Karpas-422 (cell line): Measurements from ENCODE around the gene LOX. TPM values are rescaled to one million over a fixed set of nuclear protein-coding genes. Genes with fewer than 3 reads are reported as not detected.

Experiments used
- DNase-seq: peaks from one replicate; pipeline ENCODE4 v3.0.0-alpha.2; 2015
- H2AFZ ChIP-seq: fragments of 200-600 bp; sonication (generic); 2 replicates; pipeline ENCODE4 v1.6.1; 2014; ENCODE audit warnings: antibody characterized with exemption, low read length, mixed read lengths
- H3K27ac ChIP-seq: fragments of 200-600 bp; sonication (generic); 2 replicates; pipeline ENCODE4 v1.5.1; 2014; ENCODE audit warnings: mild to moderate bottlenecking, low read length, moderate library complexity
- H3K27me3 ChIP-seq: fragments of 200-600 bp; sonication (generic); 2 replicates; pipeline ENCODE4 v1.6.1; 2014; ENCODE audit warnings: low read length, mixed read lengths
- H3K36me3 ChIP-seq: fragments of 200-600 bp; sonication (generic); 2 replicates; pipeline ENCODE4 v1.6.1; 2014; ENCODE audit warnings: low read length, mixed read lengths; ENCODE audit not compliant: insufficient read depth
- H3K4me1 ChIP-seq: fragments of 200-600 bp; sonication (generic); 2 replicates; pipeline ENCODE4 v1.6.1; 2014; ENCODE audit warnings: mild to moderate bottlenecking, low read length, mixed read lengths
- H3K4me2 ChIP-seq: fragments of 200-600 bp; sonication (generic); 2 replicates; pipeline ENCODE4 v1.6.1; 2014; ENCODE audit warnings: low read length, low read depth, mild to moderate bottlenecking; ENCODE audit not compliant: poor library complexity, severe bottlenecking
- H3K4me3 ChIP-seq: fragments of 200-600 bp; sonication (generic); 2 replicates; pipeline ENCODE4 v1.5.1; 2014; ENCODE audit warnings: mild to moderate bottlenecking, antibody characterized with exemption, low read length, mixed read lengths
- H3K79me2 ChIP-seq: fragments of 200-600 bp; sonication (generic); 2 replicates; pipeline ENCODE4 v1.6.1; 2014; ENCODE audit warnings: mild to moderate bottlenecking, low read length, mixed read lengths
- H3K9ac ChIP-seq: fragments of 200-600 bp; sonication (generic); 2 replicates; pipeline ENCODE4 v1.6.0; 2014; ENCODE audit warnings: low read length
- H3K9me2 ChIP-seq: fragments of 200-600 bp; sonication (generic), shearing (Covaris generic); replicated peaks from 2 replicates; pipeline ENCODE4 v1.6.0; 2014; ENCODE audit warnings: mild to moderate bottlenecking, low read length, moderate library complexity; ENCODE audit not compliant: insufficient read depth
- H3K9me3 ChIP-seq: fragments of 300-700, 200-600 bp; sonication (generic); 2 replicates; pipeline ENCODE4 v1.6.1; 2014; ENCODE audit warnings: low read length, mixed read lengths
- H4K20me1 ChIP-seq: fragments of 200-600 bp; sonication (generic); 2 replicates; pipeline ENCODE4 v1.6.1; 2014; ENCODE audit warnings: mild to moderate bottlenecking, antibody characterized with exemption, low read length, low read depth; ENCODE audit not compliant: insufficient read depth
- total RNA-seq: library from RNA; depleted of rRNA; stranded (reverse); fragments of >200 nt; shearing (Covaris generic); gene quantifications from 2 replicates; pipeline ENCODE4 v1.2.3, GENCODE V29; 2014; ENCODE audit warnings: low replicate concordance; rRNA removed

Gene LOX
- total RNA-seq, 1 experiment from 2014 or later: not detected

DNA sequence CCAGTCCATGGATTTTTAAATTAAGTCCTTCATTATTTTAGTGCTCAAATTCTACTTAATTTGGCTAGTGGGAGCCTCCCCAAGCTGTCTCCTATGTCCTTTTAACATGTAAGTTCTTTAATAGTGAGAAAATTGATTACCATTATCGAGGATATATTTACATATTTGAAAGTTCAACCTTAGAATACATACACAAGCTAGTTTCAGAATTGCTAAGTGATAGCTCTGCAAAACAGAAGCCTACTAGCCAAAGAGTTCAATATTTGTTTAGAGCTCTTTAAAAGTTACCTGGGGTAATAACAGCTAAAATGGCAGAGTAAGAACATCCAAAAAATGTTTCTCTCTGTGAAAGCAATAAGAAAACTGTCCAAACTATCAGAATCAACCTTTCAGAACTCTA lies 48.2 kb downstream of the LOX start:
- Histone ChIP-seq H3K27me3 (no peaks in the 10 kb centered on the region), H3K79me2 (peaks cover 2% of the 10 kb centered on the region; the same call in 1 of the 2 replicates), H2AFZ (no peak overlapping the region), H3K36me3 (peaks cover 12% of the 10 kb centered on the region; the same call in 1 of the 2 replicates), H3K9me2 (no peaks in the 10 kb centered on the region), H3K9ac (no peak overlapping the region), H3K4me3 (no peak overlapping the region), H3K4me2 (no peak overlapping the region), H4K20me1 (no peaks in the 10 kb centered on the region), H3K9me3 (no peaks in the 10 kb centered on the region), H3K4me1 (no peaks in the 10 kb centered on the region), H3K27ac (no peak overlapping the region)
- DNase-seq: no peak

- Histone ChIP-seq H3K4me3 (no peak overlapping the region), H3K9ac (no peak overlapping the region), H3K27ac (no peak overlapping the region), H4K20me1 (no peaks in the 10 kb centered on the region), H3K9me2 (no peaks in the 10 kb centered on the region; the same call in 1 of the 2 replicates), H2AFZ (no peak overlapping the region), H3K36me3 (peaks cover 46% of the 10 kb centered on the region), H3K4me2 (no peak overlapping the region), H3K79me2 (peaks cover 54% of the 10 kb centered on the region), H3K9me3 (no peaks in the 10 kb centered on the region), H3K4me1 (peaks cover 7% of the 10 kb centered on the region), H3K27me3 (no peaks in the 10 kb centered on the region)
- peak; percentile 52 for DNase-seq
Observed at GRCh38 chr5:122022966-122023365, 55.1 kb downstream of the LOX start.

DNA sequence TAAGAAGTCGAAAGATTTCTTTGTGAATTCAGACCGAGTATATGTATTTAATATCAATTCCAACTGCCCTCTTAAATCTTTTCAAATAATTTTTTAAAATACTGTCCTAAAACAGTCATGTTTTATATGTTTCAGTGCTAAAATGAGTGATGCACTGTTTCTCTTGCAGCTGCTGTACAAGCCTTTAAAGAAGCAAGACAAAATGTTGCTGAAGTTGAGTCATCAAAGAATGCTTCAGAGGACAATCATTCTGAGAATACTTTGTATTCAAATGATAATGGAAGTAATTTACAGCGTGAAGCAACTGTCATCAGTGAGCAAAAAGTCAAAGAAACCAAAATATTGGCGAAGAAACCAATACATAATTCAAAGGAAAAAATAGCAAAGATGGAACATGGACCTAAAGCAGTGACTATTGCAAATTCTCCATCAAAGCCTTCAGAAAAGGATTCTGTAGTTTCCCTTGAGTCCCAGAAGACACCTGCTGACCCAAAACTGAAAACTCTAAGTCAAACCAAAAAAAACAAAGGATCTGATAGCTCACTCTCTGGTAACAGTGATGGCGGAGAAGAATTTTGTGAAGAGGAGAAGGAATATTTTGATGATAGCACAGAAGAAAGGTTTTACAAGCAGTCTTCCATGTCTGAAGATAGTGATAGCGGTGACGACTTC lies 58.0 kb downstream of the LOX start:
- no peak for DNase-seq
- peaks cover 43% of the 10 kb centered on the region for H3K36me3 ChIP-seq
- no peaks in the 10 kb centered on the region for H3K27me3 ChIP-seq
- H4K20me1 ChIP-seq: no peaks in the 10 kb centered on the region
- no peak overlapping the region for H3K4me2 ChIP-seq
- no peak overlapping the region for H2AFZ ChIP-seq
- peaks cover 7% of the 10 kb centered on the region for H3K4me1 ChIP-seq
- H3K9me3 ChIP-seq: no peaks in the 10 kb centered on the region
- H3K27ac ChIP-seq: no peak overlapping the region
- no peak overlapping the region for H3K9ac ChIP-seq
- H3K4me3 ChIP-seq: no peak overlapping the region
- peaks cover 78% of the 10 kb centered on the region for H3K79me2 ChIP-seq
- no peaks in the 10 kb centered on the region; the same call in 1 of the 2 replicates for H3K9me2 ChIP-seq

DNA sequence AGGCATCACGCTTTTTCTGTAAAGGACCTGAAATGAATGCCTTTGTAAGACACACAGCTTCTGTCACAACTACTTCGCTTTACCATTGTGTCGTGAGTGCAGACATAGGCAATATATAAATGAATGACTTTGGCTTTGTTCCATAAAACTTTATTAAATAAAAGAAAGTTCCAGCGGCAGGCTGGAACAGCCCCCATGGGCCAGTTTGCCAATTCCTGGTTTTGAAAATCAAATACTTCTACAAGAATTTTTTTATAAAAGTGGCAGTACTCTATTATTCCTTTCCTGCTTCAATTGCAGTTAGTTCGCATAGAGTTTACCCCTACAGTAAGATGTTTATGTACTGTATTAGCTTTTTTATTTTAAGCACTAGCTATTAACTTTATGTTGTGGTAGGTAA lies 62.6 kb downstream of the LOX start:
- Histone ChIP-seq H2AFZ (no peak overlapping the region), H3K9ac (no peak overlapping the region), H4K20me1 (no peaks in the 10 kb centered on the region), H3K4me3 (no peak overlapping the region), H3K9me3 (no peaks in the 10 kb centered on the region), H3K79me2 (peaks cover 86% of the 10 kb centered on the region), H3K9me2 (no peaks in the 10 kb centered on the region), H3K36me3 (peaks cover 8% of the 10 kb centered on the region; the same call in 1 of the 2 replicates), H3K4me2 (no peak overlapping the region), H3K27me3 (no peaks in the 10 kb centered on the region), H3K27ac (no peak overlapping the region), H3K4me1 (no peaks in the 10 kb centered on the region)
- DNase-seq: no peak

GRCh38 chr5:122014236-122014935 lies 63.7 kb downstream of the LOX start:
- H3K4me3 ChIP-seq: no peak overlapping the region
- no peaks in the 10 kb centered on the region for H4K20me1 ChIP-seq
- no peak overlapping the region for H3K4me2 ChIP-seq
- H3K9me2 ChIP-seq: no peaks in the 10 kb centered on the region
- no peaks in the 10 kb centered on the region for H3K27me3 ChIP-seq
- H3K9me3 ChIP-seq: no peaks in the 10 kb centered on the region
- no peak overlapping the region for H3K9ac ChIP-seq
- H3K79me2 ChIP-seq: peaks cover 91% of the 10 kb centered on the region
- H2AFZ ChIP-seq: no peak overlapping the region
- no peak overlapping the region for H3K27ac ChIP-seq
- no peaks in the 10 kb centered on the region for H3K4me1 ChIP-seq
- H3K36me3 ChIP-seq: no peaks in the 10 kb centered on the region; the same call in 1 of the 2 replicates
- DNase-seq: no peak

Other genes with a start within 250 kb of the LOX start
- gene FTMT, start 226.4 kb downstream of the LOX start, total RNA-seq: not detected in 2 replicates
- gene SRFBP1, start 116.3 kb downstream of the LOX start, total RNA-seq: 10.7 and 18.6 TPM in 2 replicates
- gene ZNF474, start 51.3 kb upstream of the LOX start, total RNA-seq: not detected in 2 replicates
- not detected in 2 replicates for gene SNCAIP, start 234.0 kb upstream of the LOX start, total RNA-seq